ENCODE measurements around the gene DHX32.

DNA sequence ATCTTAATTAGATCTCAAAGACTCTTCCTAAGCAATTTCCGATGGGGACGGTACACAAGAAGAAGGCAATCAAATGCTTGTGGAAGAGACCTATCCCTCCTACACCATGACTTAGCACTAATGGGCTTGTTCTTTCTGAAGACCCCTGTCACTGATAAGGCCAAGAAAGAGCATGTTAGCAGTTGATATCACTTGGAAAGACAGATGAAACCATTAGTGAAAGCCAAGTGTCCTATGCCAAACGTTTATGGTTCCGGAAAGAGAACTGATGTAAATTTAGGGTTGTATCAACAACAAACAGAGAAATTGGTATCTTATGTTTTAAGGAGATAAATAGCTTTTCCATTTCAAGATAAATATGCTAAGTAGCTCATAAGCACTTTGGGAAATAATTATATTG lies 64.5 kb downstream of the DHX32 start:
- TF ChIP-seq, protein P1, sequence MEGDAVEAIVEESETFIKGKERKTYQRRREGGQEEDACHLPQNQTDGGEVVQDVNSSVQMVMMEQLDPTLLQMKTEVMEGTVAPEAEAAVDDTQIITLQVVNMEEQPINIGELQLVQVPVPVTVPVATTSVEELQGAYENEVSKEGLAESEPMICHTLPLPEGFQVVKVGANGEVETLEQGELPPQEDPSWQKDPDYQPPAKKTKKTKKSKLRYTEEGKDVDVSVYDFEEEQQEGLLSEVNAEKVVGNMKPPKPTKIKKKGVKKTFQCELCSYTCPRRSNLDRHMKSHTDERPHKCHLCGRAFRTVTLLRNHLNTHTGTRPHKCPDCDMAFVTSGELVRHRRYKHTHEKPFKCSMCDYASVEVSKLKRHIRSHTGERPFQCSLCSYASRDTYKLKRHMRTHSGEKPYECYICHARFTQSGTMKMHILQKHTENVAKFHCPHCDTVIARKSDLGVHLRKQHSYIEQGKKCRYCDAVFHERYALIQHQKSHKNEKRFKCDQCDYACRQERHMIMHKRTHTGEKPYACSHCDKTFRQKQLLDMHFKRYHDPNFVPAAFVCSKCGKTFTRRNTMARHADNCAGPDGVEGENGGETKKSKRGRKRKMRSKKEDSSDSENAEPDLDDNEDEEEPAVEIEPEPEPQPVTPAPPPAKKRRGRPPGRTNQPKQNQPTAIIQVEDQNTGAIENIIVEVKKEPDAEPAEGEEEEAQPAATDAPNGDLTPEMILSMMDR (IDR thresholded peaks at IDR 0.05 in 4 of 5, conservative IDR thresholded peaks at IDR 0.05 in 1 of 5) = no peak
- no peak for TF ChIP-seq POLR2A (IDR thresholded peaks at IDR 0.05)

Data from gastrocnemius medialis (tissue), 4 donors.